IPS-NIHi11 (cell line): ENCODE data around the gene ACOXL.
"Not testable (repeated sequence)": the region's sequence is repeated elsewhere in the genome, so short reads cannot be mapped to it uniquely, and the experiment has no call there.

Experiments used
- DNase-seq: peaks from one replicate; pipeline ENCODE4 v3.0.0; 2012; ENCODE audit warnings: mixed read lengths, low spot score

Gene ACOXL

GRCh38 chr2:110732422-110733413 is at the start of gene ACOXL:
Gene ACOXL, plus strand, starts transcription at chr2:110732573. Its CDS starts 35,817 bp downstream, at chr2:110768390.
- peak; percentile 84 for DNase-seq

DNA sequence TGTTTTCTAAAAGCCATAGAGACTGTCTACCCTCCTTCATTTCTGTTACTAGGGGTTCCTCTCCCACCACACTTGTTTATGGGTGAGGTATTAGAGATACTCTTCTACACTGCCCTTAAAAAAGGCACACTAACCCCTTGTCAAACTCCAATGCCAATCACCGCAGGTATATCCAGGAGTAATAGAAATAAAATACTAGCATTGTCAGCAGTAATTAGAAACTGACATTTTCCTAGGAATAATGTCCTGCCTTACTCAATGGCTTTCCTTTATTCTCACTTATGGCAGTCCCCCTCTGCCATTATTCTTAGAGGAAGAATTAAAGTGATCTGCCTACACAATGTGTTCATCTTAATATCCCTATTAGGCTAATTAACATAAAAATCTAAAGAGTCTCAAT is 49.5 kb upstream of the ACOXL start:
- DNase-seq, result no peak

GRCh38 chr2:110687775-110688484 is 44.4 kb upstream of the ACOXL start:
- peak; percentile 53 for DNase-seq

GRCh38 chr2:110688594-110689091 is 43.7 kb upstream of the ACOXL start:
- DNase-seq, result peak; percentile 61

DNA sequence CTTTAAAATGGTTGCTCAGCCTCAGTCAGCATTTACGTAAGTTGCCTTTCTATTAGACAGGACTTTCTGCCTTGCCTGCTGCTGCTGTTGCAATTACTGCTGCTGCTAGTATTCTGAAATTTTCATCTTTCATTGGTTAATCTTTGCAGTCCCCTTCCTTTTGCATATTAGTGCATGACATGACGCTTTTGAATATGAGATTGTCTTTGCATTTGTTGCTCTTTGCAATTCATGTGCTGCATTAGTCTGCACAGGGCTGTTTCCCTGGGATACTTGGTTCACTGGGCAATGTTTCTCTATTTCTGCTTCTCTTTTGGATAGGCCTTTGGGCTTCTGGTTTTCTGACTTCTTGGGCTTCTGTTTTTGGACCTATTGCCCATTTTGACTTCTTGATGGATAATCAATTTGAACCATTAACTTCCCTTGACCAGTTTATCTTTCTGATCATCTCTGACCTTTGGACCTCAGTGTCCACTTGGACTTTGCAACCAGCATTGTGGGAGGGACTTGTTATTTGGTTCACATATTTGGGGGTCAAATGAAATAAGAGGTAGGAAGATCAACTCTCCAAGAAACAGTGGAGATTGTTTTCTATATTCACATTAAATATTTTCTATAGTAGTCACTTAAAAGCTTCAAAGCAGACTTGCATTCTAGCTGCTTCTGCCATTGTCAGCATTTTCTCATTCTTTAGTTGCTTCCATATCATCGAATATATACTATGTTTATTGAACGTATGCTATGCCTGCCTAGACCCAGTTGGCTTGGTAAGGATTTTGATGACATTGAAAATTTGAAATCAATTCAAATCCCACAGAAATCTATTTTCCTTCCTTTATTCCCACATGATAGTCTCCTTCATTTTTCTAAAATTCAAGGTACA is 42.0 kb upstream of the ACOXL start:
- DNase-seq, result no peak

- no peak for DNase-seq
Observed at GRCh38 chr2:110691612-110692258, 40.6 kb upstream of the ACOXL start.

- DNase-seq, result not testable (repeated sequence)
Observed at GRCh38 chr2:110695146-110695898, 37.1 kb upstream of the ACOXL start.

- not testable (repeated sequence) for DNase-seq
Observed at GRCh38 chr2:110698253-110698652, 34.1 kb upstream of the ACOXL start.

DNA sequence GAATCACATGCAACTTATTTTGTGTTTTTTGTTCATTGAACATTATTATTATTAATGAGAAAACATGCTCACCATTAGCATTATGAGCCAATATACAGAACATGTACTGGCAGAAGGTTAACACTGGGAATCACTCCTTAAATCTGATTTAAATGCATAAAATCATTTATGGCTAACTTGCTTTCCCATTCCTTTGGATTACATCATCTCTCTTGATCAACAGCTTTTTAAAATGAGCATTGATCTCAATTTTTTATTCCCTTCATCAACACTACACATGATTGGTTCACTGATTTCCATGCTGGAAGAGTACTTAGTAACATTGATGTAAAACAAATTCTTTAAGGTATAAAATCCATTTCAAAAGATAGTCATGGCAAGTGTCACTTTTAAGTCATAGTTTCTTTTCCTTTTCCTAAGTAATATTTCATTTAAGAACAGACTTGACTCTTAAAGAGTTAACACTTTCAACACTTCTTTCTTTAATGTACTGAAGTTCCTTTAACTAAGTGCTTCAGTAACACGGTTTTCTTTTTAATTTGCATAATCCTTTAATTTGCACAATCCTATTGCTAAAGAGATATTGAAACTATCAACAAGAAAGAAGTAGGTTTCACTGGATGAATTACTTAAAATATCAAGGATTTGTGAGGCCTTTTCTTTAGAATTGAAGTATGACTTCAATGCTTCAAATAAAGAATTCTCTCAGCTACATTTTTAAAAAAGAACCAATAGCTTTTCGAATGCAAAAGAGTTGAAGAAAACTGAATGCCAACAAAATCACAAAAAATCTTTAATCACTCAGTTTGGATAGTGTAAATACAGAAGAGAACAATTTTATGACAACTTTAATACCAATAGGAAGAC is 29.6 kb upstream of the ACOXL start:
- DNase-seq, result no peak

DNA sequence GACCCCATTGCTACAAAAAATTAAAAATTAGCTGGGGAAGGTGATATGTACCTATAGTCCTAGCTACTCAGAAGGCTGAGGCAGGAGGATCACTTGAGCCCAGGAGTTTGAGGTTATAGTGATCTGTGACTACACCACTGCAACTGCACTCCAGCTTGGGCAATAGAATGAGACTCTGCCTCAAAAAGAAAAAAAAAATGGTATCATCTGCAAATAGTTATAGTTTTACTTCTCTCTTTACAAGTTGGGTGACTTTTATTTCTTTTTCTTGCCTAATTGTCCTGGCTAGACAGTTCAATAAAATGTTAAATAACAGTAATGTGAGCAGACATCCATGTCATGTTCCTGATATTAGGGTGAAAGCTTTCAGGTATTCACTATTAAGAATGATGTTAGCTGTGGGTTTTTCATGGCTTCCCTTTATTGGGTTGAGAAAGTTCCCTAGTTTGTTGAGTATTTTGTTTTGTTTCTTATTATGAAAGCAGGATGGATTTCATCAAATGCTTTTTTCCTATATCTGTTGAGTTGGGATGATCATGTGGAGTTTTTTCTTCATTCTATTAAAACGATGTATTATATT is 24.9 kb upstream of the ACOXL start:
- no peak for DNase-seq

- no peak for DNase-seq
Observed at GRCh38 chr2:110708455-110708854, 23.9 kb upstream of the ACOXL start.

DNA sequence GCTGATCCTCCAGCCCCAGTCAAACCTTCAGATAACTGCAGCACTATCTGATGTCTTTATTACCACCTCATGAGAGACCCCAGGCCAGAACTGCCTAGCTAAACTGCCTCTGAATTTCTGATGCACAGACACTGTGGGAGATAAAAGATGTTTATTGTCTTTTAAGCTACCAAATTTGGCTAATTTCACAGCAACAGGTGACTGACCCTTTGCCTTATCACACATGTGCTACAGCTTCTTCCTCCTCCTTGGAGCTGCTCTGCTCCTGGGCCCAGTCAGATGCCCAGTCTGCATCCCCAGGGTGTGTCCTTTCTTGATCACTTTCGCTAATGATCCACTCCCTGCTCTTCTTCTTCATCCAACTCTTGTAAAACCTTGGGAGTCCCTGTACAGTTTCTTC is 19.6 kb upstream of the ACOXL start:
- DNase-seq, result no peak

DNA sequence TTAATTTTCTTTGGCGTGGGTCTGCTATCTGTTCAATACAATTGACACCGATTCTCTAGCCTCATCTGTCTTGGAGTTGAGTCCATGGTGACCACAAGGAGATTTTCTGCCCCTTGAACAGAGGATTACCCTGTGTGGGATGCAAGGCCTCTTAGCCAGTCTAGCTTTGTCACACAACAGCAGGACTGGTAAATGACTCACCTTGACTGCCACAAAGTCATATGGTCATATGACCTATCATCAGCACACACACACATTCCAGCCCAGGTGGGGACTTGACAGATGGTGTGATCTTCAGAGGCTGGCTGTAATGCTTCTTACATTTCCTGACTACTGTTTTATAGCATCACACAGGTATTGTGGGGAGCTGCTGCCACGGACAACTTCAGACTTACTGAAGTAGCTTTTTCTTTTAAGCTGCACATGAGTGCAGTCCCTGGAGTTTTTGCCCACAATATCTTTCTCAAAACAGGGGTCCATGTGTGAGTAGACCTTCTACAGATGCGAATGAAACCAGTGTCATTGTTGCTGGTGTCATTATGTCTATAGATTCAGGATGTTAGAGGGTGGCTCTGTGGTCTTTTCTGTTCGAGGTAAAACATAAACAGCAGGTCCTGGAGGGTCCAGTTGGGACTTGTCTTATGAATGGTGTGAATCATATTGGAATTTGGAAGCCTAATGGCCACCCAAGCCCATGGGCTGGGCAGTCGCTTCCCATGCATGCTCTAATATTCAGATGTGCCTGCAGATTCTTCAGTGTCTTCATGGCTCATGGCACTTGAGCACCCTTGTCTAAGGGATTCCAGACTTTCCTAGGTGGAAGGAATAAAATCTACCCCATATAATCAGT is 18.6 kb upstream of the ACOXL start:
- DNase-seq, result no peak

DNA sequence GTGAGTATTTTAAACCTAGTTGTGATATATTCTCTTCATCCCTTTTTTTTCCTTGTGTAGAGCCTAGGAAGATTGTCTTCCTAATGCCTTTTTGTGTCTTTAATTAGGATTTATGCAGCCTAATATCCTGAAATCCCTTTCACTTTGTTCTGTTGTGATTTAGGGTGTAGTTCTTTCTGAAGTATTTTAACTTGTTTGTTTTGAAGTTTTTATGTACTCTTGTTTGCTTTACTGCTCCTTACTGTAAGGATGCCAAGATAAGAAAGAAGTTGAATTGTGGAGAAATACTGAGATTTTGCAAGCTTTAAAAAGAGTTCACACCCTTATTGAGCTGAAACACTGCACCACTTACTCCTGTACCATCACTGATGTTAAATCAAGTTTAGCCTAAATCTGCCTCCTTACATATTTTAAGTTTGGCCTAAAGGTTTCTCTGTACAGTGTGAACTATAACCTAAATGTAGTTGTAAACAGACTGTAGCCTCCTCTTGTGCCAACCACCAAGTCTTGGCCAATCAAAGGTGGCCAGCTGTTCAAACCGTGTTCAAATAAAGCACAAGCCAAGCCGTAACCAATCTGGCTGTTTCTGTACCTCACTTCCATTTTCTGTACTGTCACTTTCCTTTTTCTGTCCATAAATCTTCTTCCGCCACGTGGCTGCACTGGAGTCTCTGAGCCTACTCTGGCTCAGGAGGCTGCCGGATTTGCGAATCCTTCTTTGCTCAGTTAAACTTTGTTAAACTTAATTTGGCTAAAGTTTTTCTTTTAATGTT is 17.7 kb upstream of the ACOXL start:
- no peak for DNase-seq

- DNase-seq, result no peak
Observed at GRCh38 chr2:110716959-110717645, 15.3 kb upstream of the ACOXL start.

- no peak for DNase-seq
Observed at GRCh38 chr2:110717734-110718133, 14.6 kb upstream of the ACOXL start.

DNA sequence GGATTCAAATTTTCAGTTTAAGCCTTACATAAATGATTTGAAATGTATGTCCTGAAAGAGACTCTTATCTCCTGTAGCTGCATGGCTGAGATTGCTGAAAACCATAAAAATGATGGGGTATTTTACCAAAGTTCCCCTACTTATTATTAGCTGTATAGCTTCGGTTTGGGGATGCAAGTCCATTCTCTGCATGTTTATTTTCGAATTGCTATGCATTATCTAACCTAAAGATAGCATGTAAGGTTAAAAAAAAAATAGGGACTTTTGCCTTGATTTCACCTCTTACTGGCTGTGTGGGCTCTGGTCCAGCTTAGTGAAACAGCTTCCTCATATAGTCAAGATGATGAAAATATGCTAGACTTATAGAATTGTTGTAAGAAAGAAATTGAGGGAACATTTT is 14.0 kb upstream of the ACOXL start:
- DNase-seq, result no peak
